Colonic mucosa (tissue), 4 donors: Measurements from ENCODE around the gene HSD17B12. TPM values are rescaled to one million over a fixed set of nuclear protein-coding genes. Genes with fewer than 3 reads are reported as not detected.

Source experiments
- DNase-seq: peaks from one replicate; pipeline ENCODE4 v3.0.0-alpha.2; 2020
- H3K27ac ChIP-seq: fragments of 200-600 bp; one replicate; pipeline ENCODE4 v1.8.0; 2021
- H3K27me3 ChIP-seq: fragments of 200-600 bp; one replicate; pipeline ENCODE4 v1.8.0; 2021
- H3K36me3 ChIP-seq: fragments of 200-600 bp; one replicate; pipeline ENCODE4 v1.8.0; 2021
- H3K4me1 ChIP-seq: fragments of 200-600 bp; one replicate; pipeline ENCODE4 v1.8.0; 2021; ENCODE audit warnings: mild to moderate bottlenecking
- H3K4me3 ChIP-seq: fragments of 200-600 bp; one replicate; pipeline ENCODE4 v1.8.0; 2021
- H3K9ac ChIP-seq, 2 donors: one replicate each; pipeline ENCODE4 v1.7.0; 2013; ENCODE audit warnings: control low read depth in 2 of 2, low read depth in 2 of 2, low read length in 2 of 2
- H3K9me3 ChIP-seq: fragments of 200-600 bp; one replicate; pipeline ENCODE4 v1.8.0; 2021
- CTCF ChIP-seq: fragments of 200-600 bp; IDR thresholded peaks from one replicate; pipeline ENCODE4 v1.8.0; 2022; ENCODE audit warnings: antibody characterized with exemption, mild to moderate bottlenecking
- intact Hi-C: fragments of 100-400 bp; cut with DNase I; formaldehyde crosslinking; loops from one replicate; pipeline ENCODE4 v1.14.1; 2022
- total RNA-seq, 2 donors: library from RNA; stranded (reverse); fragmentation: NEBNext Ultra II Directional in 1 of 2; extraction: Animal tissue kit (Norgen Biotek cat#: 25700) in 1 of 2; gene quantifications; one replicate each; pipeline ENCODE4 v1.2.1, GENCODE V29; 2021
- donor health status: healthy.
- donor health status: DM: no; HTN: no; CAD: no.
- donor health status: DM: no; HTN: no; CAD: no.

Gene HSD17B12
- total RNA-seq, 2 donors from 2014 or later, result 132 to 159 TPM

DNA sequence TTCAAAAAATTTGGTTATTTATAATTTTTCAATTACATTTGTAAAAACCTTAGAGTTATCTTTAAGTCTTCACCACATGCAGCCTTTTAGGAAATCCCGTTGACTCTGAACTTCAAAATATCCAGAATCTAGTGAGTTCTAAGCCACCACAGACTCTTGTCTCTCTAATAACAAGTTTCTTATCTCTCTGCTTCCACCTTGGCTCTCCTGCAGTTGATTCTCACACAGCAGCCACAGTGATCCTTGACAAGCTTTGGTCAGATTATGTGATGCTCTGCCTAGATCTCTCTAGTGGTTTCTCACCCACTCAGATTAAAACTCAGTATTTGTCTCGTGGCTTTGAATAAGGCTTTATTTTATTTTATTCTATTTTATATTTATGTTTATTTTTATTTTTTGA is 8.6 kb downstream of the HSD17B12 start:
- H3K4me1 ChIP-seq, result no peaks in the 10 kb centered on the region
- H3K9me3 ChIP-seq, result no peaks in the 10 kb centered on the region
- DNase-seq, result no peak
- H3K9ac ChIP-seq, result no peak overlapping the region
- intact Hi-C loops, result no loop called here
- no peak overlapping the region for H3K4me3 ChIP-seq
- H3K27me3 ChIP-seq, result no peaks in the 10 kb centered on the region
- TF ChIP-seq CTCF, result no peak
- H3K36me3 ChIP-seq, result no peaks in the 10 kb centered on the region
- no peak overlapping the region for H3K27ac ChIP-seq

DNA sequence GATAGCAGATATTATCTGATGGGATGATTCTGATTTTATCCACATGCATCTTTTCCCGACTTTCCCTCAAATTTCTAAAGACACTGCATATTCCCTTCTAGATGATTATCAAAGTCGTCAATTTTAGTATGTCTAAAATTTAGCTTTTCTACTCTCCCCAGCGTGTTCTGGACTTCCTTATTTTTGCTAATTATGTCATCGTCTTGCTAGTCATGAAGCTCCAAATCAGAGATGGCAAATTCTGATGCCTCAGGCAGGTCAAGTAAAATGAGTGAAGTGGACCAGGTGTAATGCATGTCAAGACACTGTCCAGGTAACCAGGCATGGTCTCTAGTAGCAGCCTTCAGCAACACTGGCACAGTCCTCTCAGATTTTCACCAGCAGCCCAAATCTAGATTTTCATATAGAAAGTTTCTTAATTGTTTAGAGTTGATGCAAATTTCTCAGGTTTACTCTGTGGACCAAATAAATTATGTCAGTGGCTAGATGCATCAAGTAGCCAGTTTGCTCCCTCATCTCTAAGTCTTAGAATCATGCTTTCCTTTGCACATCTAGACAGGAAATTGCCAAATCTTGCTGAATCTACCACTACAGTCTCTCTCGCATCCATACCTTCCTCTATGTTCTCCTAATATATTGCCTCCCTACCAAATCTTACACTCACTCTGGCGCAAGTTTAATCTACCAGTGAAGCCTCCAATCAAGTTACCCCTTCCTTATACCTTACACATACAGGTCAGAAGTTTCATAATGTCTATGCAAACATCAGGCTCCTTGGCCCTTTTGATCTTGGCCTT is 10.6 kb downstream of the HSD17B12 start:
- no peak overlapping the region for H3K27ac ChIP-seq
- no peak for TF ChIP-seq CTCF
- intact Hi-C loops, result no loop called here

GRCh38 chr11:43691806-43692205 is 11.3 kb downstream of the HSD17B12 start:
- no peak for DNase-seq
- no peaks in the 10 kb centered on the region for H3K27me3 ChIP-seq
- H3K9ac ChIP-seq, result no peak overlapping the region
- no peaks in the 10 kb centered on the region for H3K4me1 ChIP-seq
- H3K27ac ChIP-seq, result no peak overlapping the region
- no peak for TF ChIP-seq CTCF
- H3K4me3 ChIP-seq, result no peak overlapping the region
- H3K36me3 ChIP-seq, result no peaks in the 10 kb centered on the region
- H3K9me3 ChIP-seq, result no peaks in the 10 kb centered on the region
- intact Hi-C loops, result no loop called here

More for the DNA sequence above, 10.6 kb downstream of the HSD17B12 start:
- Histone ChIP-seq H3K9ac (no peak overlapping the region), H3K27me3 (no peaks in the 10 kb centered on the region), H3K4me1 (no peaks in the 10 kb centered on the region), H3K36me3 (no peaks in the 10 kb centered on the region), H3K4me3 (no peak overlapping the region), H3K9me3 (no peaks in the 10 kb centered on the region)
- no peak for DNase-seq

DNA sequence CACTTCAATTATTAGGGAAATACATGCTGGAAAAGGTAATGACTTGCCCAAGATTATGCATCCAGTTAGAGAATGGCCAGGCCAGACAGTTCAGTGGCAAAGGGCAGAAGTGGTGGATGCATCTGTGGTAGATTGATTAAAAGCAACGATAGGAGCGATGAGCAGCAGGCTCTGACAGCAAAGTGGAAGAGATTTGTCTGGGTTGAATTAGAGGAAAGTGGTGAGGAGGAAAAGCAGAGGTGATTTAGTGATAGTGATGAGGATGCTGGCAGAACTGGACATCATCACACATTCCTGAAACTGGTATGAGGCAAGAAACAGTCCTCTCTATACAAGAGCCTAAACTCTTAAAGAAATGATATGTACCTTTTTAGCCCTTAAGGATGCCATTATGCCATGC is 12.5 kb downstream of the HSD17B12 start:
- no peaks in the 10 kb centered on the region for H3K36me3 ChIP-seq
- H3K4me1 ChIP-seq, result no peaks in the 10 kb centered on the region
- no peak for TF ChIP-seq CTCF
- no peaks in the 10 kb centered on the region for H3K27me3 ChIP-seq
- DNase-seq, result no peak
- no peaks in the 10 kb centered on the region for H3K9me3 ChIP-seq
- no peak overlapping the region for H3K27ac ChIP-seq
- no peak overlapping the region for H3K9ac ChIP-seq
- no peak overlapping the region for H3K4me3 ChIP-seq
- intact Hi-C loops, result no loop called here

- intact Hi-C loops, result no loop called here
- no peaks in the 10 kb centered on the region for H3K27me3 ChIP-seq
- no peak overlapping the region for H3K27ac ChIP-seq
- no peak overlapping the region for H3K9ac ChIP-seq
- H3K4me1 ChIP-seq, result no peaks in the 10 kb centered on the region
- no peaks in the 10 kb centered on the region for H3K9me3 ChIP-seq
- H3K36me3 ChIP-seq, result no peaks in the 10 kb centered on the region
- TF ChIP-seq CTCF, result no peak
- DNase-seq, result no peak
- no peak overlapping the region for H3K4me3 ChIP-seq
These were observed 13.2 kb downstream of the HSD17B12 start for GRCh38 chr11:43693731-43694130.
